Motor neuron (in vitro differentiated cells): ENCODE measurements around the gene SATB1. TPM values are rescaled to one million over a fixed set of nuclear protein-coding genes. Genes with fewer than 3 reads are reported as not detected.
A peak's percentile ranks its signal among the peaks of the same experiment; 100 is the strongest.
"Not testable (repeated sequence)": the region's sequence is repeated elsewhere in the genome, so short reads cannot be mapped to it uniquely, and the experiment has no call there.

Source experiments
- ATAC-seq, 8 experiments: fragments of 200-7000 bp; cut with Tn5 transposase; replicated peaks in 6 of 8; 2 replicates each; pipeline ENCODE4 v1.8.0; 2021; ENCODE audit warnings: mild to moderate bottlenecking in 8 of 8, moderate library complexity in 8 of 8
- H3K27ac ChIP-seq, 2 donors: fragments of 250-450 bp; sonication (Bioruptor Pico); 2 replicates each; pipeline ENCODE4 v1.9.0; 2021; ENCODE audit warnings: antibody characterized with exemption in 2 of 2, mild to moderate bottlenecking in 2 of 2, moderate library complexity in 1 of 2
- H3K4me1 ChIP-seq, 2 donors: fragments of 250-450 bp; sonication (Bioruptor Pico); replicated peaks in 1 of 2; 2 replicates each; pipeline ENCODE4 v1.6.1; 2021; ENCODE audit warnings: antibody characterized with exemption in 2 of 2, mild to moderate bottlenecking in 2 of 2, moderate library complexity in 1 of 2
- H3K4me3 ChIP-seq, 5 donors: fragments of 250-450 bp; sonication (Bioruptor Pico); 2 replicates each; pipeline ENCODE4 v1.9.0; 2021; ENCODE audit warnings: antibody characterized with exemption in 5 of 5, mild to moderate bottlenecking in 5 of 5, moderate library complexity in 4 of 5
- WGBS, 10 experiments: fragments of 450-650 bp; shearing (Covaris generic); methylation state at CpG; one replicate each; pipeline ENCODE4 v1.0.0; 2022; 5-methylcytosine and 5-hydroxymethylcytosine counted together
- in situ Hi-C, 9 experiments: fragments of 400-800 bp; cut with MboI; loops; one replicate each; pipeline ENCODE4 v1.15.0; 2021; ENCODE audit warnings: low sequenced_read_pairs in 9 of 9, low pct_unique_long_range_greater_than_20kb in 2 of 9; ENCODE audit not compliant: unreplicated experiment in 9 of 9
- total RNA-seq, 8 experiments: library from RNA; unstranded; fragments of 300-600 nt; gene quantifications; 2 replicates each; pipeline versions ENCODE4 v1.2.3 to v1.2.4, GENCODE V29; 2022

Gene SATB1
- total RNA-seq, 8 experiments from 2014 or later, result 11.3 to 30.7 (median 25.4) TPM

DNA sequence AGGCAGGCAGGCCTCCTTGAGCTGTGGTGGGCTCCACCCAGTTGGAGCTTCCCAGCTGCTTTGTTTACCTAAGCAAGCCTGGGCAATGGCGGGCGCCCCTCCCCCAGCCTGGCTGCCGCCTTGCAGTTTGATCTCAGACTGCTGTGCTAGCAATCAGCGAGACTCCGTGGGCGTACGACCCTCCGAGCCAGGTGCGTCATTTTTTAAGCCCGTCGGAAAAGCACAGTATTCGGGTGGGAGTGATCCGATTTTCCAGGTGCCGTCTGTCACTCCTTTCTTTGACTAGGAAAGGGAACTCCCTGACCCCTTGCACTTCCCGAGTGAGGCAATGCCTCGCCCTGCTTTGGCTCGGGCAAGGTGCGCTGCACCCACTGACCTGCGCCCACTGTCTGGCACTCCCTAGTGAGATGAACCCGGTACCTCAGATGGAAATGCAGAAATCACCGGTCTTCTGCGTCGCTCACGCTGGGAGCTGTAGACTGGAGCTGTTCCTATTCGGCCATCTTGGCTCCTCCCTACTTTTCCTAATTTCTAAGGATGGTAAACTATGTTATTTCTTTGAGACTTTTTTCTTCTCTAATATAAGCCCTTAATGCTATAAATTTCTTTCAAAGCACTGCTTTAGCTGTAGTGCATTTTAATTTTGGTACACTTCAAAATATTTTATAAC is 94.2 kb downstream of the SATB1 start:
- peak overlapping the region; percentile 12 to 39 (median 18) for H3K4me3 ChIP-seq
- in situ Hi-C loops, H3K4me1 ChIP-seq: not testable (repeated sequence)
- H3K27ac ChIP-seq, result peak overlapping the region in 1 of 2 donors; percentile 21
- peak in 1 of 8 experiments; percentile 43 for ATAC-seq
- 45 to 100% (median 74%) methylated on average over 1 to 4 of the region's 25 CpGs; no CpG with 5 or more reads in 3 of the 10 experiments for WGBS, 10 experiments

DNA sequence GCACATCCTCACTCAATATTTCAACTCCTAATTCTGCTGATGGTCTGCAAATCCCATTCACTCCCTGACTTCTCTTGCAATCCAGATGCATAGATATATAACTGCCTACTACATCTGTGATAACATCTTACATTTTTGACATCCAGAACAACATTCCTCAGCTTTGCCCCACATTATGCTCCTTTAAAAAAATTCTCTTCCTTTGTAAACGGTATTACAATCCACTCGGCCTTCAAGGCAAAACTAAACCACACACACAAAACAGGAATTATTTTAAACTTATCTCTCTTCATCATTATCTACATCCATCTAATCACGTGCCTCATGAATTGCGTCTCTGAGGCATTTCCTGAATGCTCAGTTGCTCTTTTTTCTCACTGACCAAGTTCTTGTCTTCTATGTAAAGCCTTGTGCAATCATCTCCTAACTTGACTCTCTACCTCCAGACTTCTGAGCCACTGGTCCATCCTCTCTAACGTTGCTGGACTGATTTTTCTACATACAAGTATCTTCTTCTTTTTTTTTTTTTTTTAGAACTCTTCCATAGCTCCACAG is 117.0 kb downstream of the SATB1 start:
- 8 to 92% (median 66%) methylated on average over 5 of the region's 5 CpGs for WGBS, 10 experiments
- in situ Hi-C loops, result no loop called here
- ATAC-seq, result no peak
- Histone ChIP-seq H3K4me1 (no peaks in the 10 kb centered on the region), H3K4me3 (no peak overlapping the region), H3K27ac (no peak overlapping the region)

DNA sequence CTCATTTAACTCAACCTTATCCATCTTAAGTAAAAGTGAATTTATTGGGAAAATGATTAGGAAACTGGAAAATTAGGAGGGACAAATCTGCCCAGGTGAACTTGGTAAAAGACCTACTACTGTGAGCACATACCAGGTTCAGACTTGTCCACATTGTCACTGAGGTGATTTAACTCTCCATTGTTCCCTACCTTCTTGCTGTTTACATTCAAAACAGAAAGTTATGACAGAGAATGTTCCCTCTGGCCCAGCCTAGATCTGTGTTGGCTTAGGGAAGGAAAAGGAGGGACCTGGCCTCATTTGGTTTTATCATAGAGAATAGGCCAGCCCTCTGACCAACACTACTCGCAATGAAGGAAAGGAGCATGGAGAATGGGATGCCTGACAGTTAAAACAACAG is 117.6 kb downstream of the SATB1 start:
- WGBS, 10 experiments, result 17 to 100% (median 100%) methylated on average over 1 of the region's 1 CpG; no CpG with 5 or more reads in 3 of the 10 experiments
- ATAC-seq, result peak in 1 of 8 experiments; percentile 34
- in situ Hi-C loops, result no loop called here
- H3K4me1 ChIP-seq, result no peaks in the 10 kb centered on the region
- H3K4me3 ChIP-seq, result no peak overlapping the region
- H3K27ac ChIP-seq, result no peak overlapping the region

- 0 to 100% (median 83%) methylated on average over 1 of the region's 1 CpG; no CpG with 5 or more reads in 3 of the 10 experiments for WGBS, 10 experiments
- Histone ChIP-seq H3K27ac (no peak overlapping the region), H3K4me3 (no peak overlapping the region), H3K4me1 (no peaks in the 10 kb centered on the region)
- in situ Hi-C loops, result no loop called here
- ATAC-seq, result peak in 2 of 8 experiments; percentile 37 to 72
Observed at GRCh38 chr3:18302517-18302916, 122.6 kb downstream of the SATB1 start.

DNA sequence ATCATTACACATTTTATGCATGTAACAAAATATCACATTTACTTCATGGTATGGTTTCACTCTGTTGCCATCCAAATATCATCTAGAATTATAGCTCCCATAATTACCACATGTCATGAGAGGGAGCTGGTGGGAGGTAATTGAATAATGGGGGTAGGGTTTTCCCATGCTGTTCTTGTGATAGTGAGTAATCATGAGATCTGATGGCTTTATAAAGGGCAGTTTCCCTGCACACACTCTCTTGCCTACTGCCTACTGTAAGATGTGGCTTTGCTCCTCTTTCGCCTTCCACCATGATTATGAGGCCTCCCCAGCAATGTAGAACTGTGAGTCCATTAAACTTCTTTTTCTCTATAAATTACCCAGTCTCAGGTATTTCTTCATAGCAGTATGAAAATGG is 123.4 kb downstream of the SATB1 start:
- H3K4me3 ChIP-seq, result no peak overlapping the region
- in situ Hi-C loops, result no loop called here
- WGBS, 10 experiments, result 80 to 100% (median 93%) methylated on average over 1 of the region's 1 CpG; no CpG with 5 or more reads in 4 of the 10 experiments
- no peak for ATAC-seq
- no peak overlapping the region for H3K27ac ChIP-seq
- no peaks in the 10 kb centered on the region for H3K4me1 ChIP-seq

DNA sequence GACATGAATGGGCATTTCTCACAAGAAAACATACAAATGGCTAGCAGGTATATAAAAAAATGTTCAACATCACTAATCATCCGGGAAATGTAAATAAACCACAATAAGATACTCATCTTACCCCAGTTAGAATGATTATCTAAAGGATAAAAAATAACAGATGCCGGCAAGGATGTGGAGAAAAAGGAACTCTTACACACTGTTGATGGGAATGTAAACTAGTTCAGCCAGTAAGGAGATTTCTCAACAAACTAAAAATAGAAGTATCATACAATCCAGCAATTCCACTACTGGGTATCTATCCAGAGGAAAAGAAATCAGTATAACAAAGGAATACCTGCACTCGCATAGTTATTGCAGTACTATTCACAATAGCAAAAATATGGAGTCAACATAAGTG is 124.2 kb downstream of the SATB1 start:
- Histone ChIP-seq H3K27ac (no peak overlapping the region), H3K4me1 (no peaks in the 10 kb centered on the region), H3K4me3 (no peak overlapping the region)
- ATAC-seq, result no peak
- in situ Hi-C loops, result no loop called here
- 50 to 100% (median 86%) methylated on average over 1 to 3 of the region's 3 CpGs; no CpG with 5 or more reads in 1 of the 10 experiments for WGBS, 10 experiments

DNA sequence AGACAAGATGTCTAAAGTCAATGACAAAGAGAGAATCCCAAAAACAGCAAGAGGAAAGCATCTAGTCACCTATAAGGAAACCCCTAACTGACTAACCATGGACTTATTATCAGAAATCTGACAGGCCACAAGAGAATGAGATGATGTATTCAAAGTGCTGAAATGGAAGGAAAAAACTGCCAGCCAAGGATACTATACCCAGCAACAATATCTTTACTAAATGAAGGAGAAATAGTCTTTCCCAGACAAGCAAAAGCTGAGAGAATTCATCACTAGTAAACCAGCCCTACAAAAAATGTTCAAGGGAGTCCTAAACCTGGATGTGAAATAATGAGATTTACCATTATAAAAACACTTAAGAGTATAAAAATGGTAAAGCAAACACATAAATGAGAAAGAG is 128.0 kb downstream of the SATB1 start:
- no peak overlapping the region for H3K4me3 ChIP-seq
- ATAC-seq, result no peak
- in situ Hi-C loops, result no loop called here
- H3K27ac ChIP-seq, result no peak overlapping the region
- H3K4me1 ChIP-seq, result no peaks in the 10 kb centered on the region
